DOHH2 (cell line): ENCODE data around the gene CD99.

Experiments used
- EZH2phosphoT487 ChIP-seq: fragments of 200-600 bp; sonication (generic); IDR thresholded peaks from 2 replicates; pipeline ENCODE4 v1.6.1; 2017; ENCODE audit warnings: borderline replicate concordance, mild to moderate bottlenecking, antibody characterized with exemption, low read length, moderate library complexity, mixed read lengths
- TF ChIP-seq, protein P1 (sequence below): fragments of 200-600 bp; sonication (generic); IDR thresholded peaks from one replicate; pipeline ENCODE4 v1.5.1; 2014; ENCODE audit warnings: antibody characterized with exemption, mild to moderate bottlenecking, low read depth, low read length; ENCODE audit not compliant: poor library complexity, severe bottlenecking

DNA sequence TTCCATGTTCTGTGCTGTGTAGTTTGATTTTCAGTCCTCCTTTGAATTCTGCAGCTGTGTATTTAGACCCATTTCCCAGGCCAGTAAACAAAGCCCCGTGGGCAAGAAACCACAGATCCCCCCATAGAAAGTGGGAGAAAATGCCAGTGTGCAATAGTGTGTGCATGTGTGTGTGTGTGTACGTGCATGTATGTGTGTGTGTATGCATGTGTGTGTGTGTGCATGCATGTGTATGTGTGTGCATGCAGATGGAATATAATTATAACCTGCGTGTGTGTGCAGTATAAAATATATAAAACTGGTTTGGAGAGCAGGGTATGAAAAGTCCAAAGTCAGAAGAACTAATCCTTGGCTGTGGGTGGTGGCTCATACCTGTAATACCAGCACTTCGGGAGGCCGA, 5.2 kb upstream of the CD99 start:
- no peak for TF ChIP-seq EZH2phosphoT487
- TF ChIP-seq, protein P1, sequence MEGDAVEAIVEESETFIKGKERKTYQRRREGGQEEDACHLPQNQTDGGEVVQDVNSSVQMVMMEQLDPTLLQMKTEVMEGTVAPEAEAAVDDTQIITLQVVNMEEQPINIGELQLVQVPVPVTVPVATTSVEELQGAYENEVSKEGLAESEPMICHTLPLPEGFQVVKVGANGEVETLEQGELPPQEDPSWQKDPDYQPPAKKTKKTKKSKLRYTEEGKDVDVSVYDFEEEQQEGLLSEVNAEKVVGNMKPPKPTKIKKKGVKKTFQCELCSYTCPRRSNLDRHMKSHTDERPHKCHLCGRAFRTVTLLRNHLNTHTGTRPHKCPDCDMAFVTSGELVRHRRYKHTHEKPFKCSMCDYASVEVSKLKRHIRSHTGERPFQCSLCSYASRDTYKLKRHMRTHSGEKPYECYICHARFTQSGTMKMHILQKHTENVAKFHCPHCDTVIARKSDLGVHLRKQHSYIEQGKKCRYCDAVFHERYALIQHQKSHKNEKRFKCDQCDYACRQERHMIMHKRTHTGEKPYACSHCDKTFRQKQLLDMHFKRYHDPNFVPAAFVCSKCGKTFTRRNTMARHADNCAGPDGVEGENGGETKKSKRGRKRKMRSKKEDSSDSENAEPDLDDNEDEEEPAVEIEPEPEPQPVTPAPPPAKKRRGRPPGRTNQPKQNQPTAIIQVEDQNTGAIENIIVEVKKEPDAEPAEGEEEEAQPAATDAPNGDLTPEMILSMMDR: no peak
